Neuron (in vitro differentiated cells): ENCODE results near the gene UBA1.
"Not testable (repeated sequence)": the region's sequence is repeated elsewhere in the genome, so short reads cannot be mapped to it uniquely, and the experiment has no call there.

ENCODE experiments used
- H2AFZ ChIP-seq: one replicate; pipeline ENCODE4 v1.6.1; 2013; ENCODE audit warnings: low read depth, mild to moderate bottlenecking, inconsistent platforms, low read length, moderate library complexity
- H3K27me3 ChIP-seq: one replicate; pipeline ENCODE4 v1.6.1; 2013; ENCODE audit warnings: low read length; ENCODE audit not compliant: insufficient read depth
- H3K36me3 ChIP-seq: one replicate; pipeline ENCODE4 v1.6.1; 2013; ENCODE audit warnings: low read length; ENCODE audit not compliant: insufficient read depth
- H3K4me1 ChIP-seq: one replicate; pipeline ENCODE4 v1.6.1; 2013; ENCODE audit warnings: low read length; ENCODE audit not compliant: insufficient read depth
- H3K4me3 ChIP-seq: 2 replicates; pipeline ENCODE4 v1.5.1; 2013; ENCODE audit warnings: mild to moderate bottlenecking, low read length, moderate library complexity
- H3K9me3 ChIP-seq: one replicate; pipeline ENCODE4 v1.6.1; 2013; ENCODE audit warnings: low read length

The UBA1 gene

DNA sequence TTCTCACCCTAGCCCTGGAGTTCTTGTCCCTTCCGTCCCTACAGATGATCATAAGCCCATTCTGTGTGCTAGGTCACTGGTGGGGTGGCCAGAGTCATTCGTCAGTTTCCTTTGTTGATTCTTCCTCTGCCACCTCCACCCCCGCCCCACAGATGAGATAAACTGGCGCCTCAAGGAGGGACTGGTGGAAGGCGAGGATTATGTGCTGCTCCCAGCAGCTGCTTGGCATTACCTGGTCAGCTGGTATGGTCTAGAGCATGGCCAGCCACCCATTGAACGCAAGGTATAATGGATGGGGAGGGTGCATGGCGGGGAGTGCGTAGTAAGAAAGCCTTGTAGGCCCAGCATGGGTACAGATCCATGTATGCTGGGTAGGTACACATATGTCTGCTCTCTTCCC is 45.6 kb downstream of the UBA1 start:
- Histone ChIP-seq H2AFZ (no peak overlapping the region), H3K27me3 (no peaks in the 10 kb centered on the region), H3K9me3 (peaks cover 15% of the 10 kb centered on the region), H3K4me3 (no peak overlapping the region), H3K4me1 (peaks cover 21% of the 10 kb centered on the region), H3K36me3 (peaks cover 47% of the 10 kb centered on the region)

- Histone ChIP-seq H3K36me3 (peaks cover 55% of the 10 kb centered on the region), H3K9me3 (peaks cover 15% of the 10 kb centered on the region), H3K4me1 (peaks cover 16% of the 10 kb centered on the region), H3K4me3 (no peak overlapping the region), H2AFZ (no peak overlapping the region), H3K27me3 (no peaks in the 10 kb centered on the region)
Observed at GRCh38 chrX:47239898-47240545, 46.4 kb downstream of the UBA1 start.

GRCh38 chrX:47240619-47241018 is 47.0 kb downstream of the UBA1 start:
- H3K4me1 ChIP-seq: peaks cover 11% of the 10 kb centered on the region
- no peak overlapping the region for H2AFZ ChIP-seq
- peaks cover 57% of the 10 kb centered on the region for H3K36me3 ChIP-seq
- H3K4me3 ChIP-seq: no peak overlapping the region
- peaks cover 15% of the 10 kb centered on the region for H3K9me3 ChIP-seq
- H3K27me3 ChIP-seq: no peaks in the 10 kb centered on the region

DNA sequence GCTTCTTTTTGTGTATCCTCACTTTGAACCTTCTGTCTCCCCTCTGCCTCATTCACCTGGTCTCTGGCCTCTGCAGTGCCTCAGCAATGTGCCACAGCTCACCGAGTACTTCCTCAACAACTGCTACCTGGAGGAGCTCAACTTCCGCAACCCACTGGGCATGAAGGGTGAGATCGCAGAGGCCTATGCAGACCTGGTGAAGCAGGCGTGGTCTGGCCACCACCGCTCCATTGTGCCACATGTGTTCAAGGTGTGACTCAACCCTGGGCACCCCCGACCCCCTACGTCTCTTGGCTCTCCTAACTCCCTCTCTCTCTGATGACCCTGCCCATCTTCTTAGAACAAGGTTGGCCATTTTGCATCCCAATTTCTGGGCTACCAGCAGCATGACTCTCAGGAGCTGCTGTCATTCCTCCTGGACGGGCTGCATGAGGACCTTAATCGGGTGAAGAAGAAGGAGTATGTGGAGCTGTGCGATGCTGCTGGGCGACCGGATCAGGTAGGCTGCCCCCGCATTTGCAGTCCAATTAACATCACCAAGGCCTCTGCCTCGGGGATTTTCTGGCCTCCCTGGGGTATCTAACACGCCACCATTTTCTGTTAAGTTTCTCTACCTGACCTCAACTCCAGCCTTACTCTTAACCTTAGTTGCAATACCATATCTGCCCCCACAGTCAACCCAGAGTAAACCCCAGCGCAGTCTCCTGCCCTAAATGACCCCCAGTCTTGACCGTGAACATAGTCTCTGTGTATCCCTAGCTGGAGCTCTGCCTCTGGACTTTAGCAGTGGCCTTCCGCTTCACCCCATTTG is 47.8 kb downstream of the UBA1 start:
- Histone ChIP-seq H2AFZ (no peak overlapping the region), H3K27me3 (no peaks in the 10 kb centered on the region), H3K36me3 (peaks cover 64% of the 10 kb centered on the region), H3K4me1 (peaks cover 7% of the 10 kb centered on the region), H3K9me3 (peaks cover 15% of the 10 kb centered on the region), H3K4me3 (no peak overlapping the region)

GRCh38 chrX:47242321-47242720 is 48.7 kb downstream of the UBA1 start:
- no peak overlapping the region for H3K4me3 ChIP-seq
- no peaks in the 10 kb centered on the region for H3K27me3 ChIP-seq
- peaks cover 70% of the 10 kb centered on the region for H3K36me3 ChIP-seq
- no peaks in the 10 kb centered on the region for H3K4me1 ChIP-seq
- peaks cover 15% of the 10 kb centered on the region for H3K9me3 ChIP-seq
- no peak overlapping the region for H2AFZ ChIP-seq

- Histone ChIP-seq H3K4me1 (no peaks in the 10 kb centered on the region), H2AFZ (no peak overlapping the region), H3K9me3 (peaks cover 15% of the 10 kb centered on the region), H3K27me3 (no peaks in the 10 kb centered on the region), H3K36me3 (peaks cover 76% of the 10 kb centered on the region), H3K4me3 (no peak overlapping the region)
Observed at GRCh38 chrX:47243351-47243750, 49.7 kb downstream of the UBA1 start.

DNA sequence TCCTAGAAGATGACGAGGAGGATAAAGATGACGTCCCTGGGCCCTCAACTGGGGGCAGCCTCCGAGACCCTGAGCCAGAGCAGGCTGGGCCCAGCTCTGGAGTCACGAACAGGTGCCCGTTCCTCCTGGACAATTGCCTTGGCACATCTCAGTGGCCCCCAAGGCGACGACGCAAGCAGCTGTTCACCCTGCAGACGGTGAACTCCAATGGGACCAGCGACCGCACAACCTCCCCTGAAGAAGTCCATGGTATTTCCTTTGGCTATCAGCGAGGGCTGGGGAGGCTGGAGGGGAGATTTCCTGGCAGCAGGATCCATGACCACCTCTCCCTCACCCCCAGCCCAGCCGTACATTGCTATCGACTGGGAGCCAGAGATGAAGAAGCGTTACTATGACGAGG is 51.0 kb downstream of the UBA1 start:
- Histone ChIP-seq H3K4me3 (no peak overlapping the region), H3K4me1 (no peaks in the 10 kb centered on the region), H3K27me3 (no peaks in the 10 kb centered on the region), H3K36me3 (peaks cover 72% of the 10 kb centered on the region), H2AFZ (no peak overlapping the region), H3K9me3 (peaks cover 15% of the 10 kb centered on the region)

DNA sequence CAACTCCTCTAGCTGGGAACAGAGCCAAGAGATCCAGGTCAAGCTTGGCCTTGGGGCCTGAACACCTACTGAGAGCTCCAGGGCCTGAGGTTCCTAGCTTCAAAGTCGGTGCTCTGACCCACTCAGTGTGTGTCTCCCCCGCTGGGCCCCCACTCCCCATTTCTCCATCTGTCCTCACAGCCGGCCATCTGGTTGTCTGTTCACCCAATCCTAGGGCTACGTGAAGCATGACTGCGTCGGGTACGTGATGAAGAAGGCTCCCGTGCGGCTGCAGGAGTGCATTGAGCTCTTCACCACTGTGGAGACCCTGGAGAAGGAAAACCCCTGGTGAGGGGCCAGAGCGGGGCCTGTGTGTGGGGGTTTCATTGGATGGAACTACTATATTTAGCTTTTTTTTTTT is 51.5 kb downstream of the UBA1 start:
- Histone ChIP-seq H2AFZ (no peak overlapping the region), H3K4me3 (no peak overlapping the region), H3K36me3 (peaks cover 67% of the 10 kb centered on the region), H3K9me3 (peaks cover 15% of the 10 kb centered on the region), H3K4me1 (no peaks in the 10 kb centered on the region), H3K27me3 (no peaks in the 10 kb centered on the region)

DNA sequence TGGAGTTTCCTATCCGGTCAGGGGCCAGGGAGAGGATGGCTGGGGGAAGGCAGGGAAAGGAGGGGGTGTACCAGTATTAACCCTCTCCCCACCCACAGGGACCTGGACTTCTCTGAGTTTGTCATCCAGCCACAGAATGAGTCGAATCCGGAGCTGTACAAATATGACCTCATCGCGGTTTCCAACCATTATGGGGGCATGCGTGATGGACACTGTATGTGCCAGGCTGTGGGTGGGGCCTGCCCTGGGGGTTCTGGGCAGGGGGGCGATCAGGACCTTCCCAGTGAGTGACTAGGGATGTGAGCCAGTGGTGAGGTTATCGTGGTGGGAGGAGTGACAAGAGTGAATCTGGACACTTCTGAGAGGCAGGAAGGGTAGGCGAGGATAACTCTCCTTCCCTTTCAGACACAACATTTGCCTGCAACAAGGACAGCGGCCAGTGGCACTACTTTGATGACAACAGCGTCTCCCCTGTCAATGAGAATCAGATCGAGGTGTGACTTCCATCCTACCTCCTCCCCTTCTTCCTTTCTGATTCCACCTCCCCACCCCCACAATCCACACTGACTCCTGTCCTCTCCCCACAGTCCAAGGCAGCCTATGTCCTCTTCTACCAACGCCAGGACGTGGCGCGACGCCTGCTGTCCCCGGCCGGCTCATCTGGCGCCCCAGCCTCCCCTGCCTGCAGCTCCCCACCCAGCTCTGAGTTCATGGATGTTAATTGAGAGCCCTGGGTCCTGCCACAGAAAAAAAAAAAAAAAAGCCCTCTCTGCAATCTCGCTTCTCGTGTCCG is 53.8 kb downstream of the UBA1 start:
- H3K4me1 ChIP-seq: no peaks in the 10 kb centered on the region
- H3K36me3 ChIP-seq: peaks cover 45% of the 10 kb centered on the region
- H3K4me3 ChIP-seq: no peak overlapping the region
- peaks cover 3% of the 10 kb centered on the region for H3K9me3 ChIP-seq
- no peak overlapping the region for H2AFZ ChIP-seq
- H3K27me3 ChIP-seq: no peaks in the 10 kb centered on the region

DNA sequence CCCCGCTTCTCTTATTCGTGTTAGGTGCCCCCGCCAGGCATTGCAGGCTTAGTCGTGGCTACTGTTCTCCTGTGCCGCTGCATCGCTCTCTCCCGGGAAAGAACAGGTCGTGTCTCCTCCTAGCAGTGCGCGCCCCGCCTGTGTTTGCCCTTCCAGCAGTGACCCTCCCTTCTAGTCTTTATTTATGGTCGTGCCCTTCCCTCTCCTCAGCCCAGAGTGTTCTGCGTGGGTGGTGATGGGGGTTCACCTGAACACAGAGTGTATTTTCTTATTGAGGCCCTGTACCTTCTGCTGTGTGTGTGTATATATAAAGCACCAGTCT is 54.3 kb downstream of the UBA1 start:
- H2AFZ ChIP-seq: no peak overlapping the region
- H3K4me1 ChIP-seq: no peaks in the 10 kb centered on the region
- peaks cover 3% of the 10 kb centered on the region for H3K27me3 ChIP-seq
- no peaks in the 10 kb centered on the region for H3K9me3 ChIP-seq
- H3K36me3 ChIP-seq: peaks cover 41% of the 10 kb centered on the region
- no peak overlapping the region for H3K4me3 ChIP-seq

GRCh38 chrX:47248576-47248975 is 54.9 kb downstream of the UBA1 start:
- peaks cover 37% of the 10 kb centered on the region for H3K36me3 ChIP-seq
- no peaks in the 10 kb centered on the region for H3K4me1 ChIP-seq
- no peak overlapping the region for H2AFZ ChIP-seq
- peaks cover 3% of the 10 kb centered on the region for H3K27me3 ChIP-seq
- H3K9me3 ChIP-seq: no peaks in the 10 kb centered on the region
- H3K4me3 ChIP-seq: no peak overlapping the region

- H3K4me3 ChIP-seq: no peak overlapping the region
- no peak overlapping the region for H2AFZ ChIP-seq
- H3K4me1 ChIP-seq: no peaks in the 10 kb centered on the region
- no peaks in the 10 kb centered on the region for H3K9me3 ChIP-seq
- H3K27me3 ChIP-seq: peaks cover 3% of the 10 kb centered on the region
- H3K36me3 ChIP-seq: peaks cover 24% of the 10 kb centered on the region
Observed at GRCh38 chrX:47250017-47250347, 56.4 kb downstream of the UBA1 start.

DNA sequence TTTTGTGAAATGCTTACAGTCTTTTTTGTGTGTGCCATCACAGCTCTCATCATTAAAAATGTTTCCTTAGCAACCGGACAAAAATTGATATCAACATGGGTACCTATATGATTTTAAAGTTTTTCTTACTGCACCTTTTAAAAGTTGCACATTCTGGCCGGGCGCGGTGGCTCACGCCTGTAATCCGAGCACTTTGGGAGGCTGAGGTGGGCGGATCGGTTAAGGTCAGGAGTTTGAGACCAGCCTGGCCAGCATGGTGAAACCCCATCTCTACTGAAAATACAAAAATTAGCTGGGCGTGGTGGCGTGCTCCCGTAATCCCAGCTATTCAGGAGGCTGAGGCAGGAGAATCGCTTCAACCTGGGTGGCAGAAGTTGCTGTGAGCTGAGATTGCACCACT is 64.0 kb downstream of the UBA1 start:
- H3K4me3 ChIP-seq, H3K4me1 ChIP-seq, H2AFZ ChIP-seq, H3K36me3 ChIP-seq, H3K9me3 ChIP-seq, H3K27me3 ChIP-seq: not testable (repeated sequence)
